ENCODE results near the gene ADAP1. TPM values are rescaled to one million over a fixed set of nuclear protein-coding genes. Genes with fewer than 3 reads are reported as not detected.

Gene ADAP1
- total RNA-seq, 4 donors from 2014 or later, result 44.8 to 106 (median 60.1) TPM

DNA sequence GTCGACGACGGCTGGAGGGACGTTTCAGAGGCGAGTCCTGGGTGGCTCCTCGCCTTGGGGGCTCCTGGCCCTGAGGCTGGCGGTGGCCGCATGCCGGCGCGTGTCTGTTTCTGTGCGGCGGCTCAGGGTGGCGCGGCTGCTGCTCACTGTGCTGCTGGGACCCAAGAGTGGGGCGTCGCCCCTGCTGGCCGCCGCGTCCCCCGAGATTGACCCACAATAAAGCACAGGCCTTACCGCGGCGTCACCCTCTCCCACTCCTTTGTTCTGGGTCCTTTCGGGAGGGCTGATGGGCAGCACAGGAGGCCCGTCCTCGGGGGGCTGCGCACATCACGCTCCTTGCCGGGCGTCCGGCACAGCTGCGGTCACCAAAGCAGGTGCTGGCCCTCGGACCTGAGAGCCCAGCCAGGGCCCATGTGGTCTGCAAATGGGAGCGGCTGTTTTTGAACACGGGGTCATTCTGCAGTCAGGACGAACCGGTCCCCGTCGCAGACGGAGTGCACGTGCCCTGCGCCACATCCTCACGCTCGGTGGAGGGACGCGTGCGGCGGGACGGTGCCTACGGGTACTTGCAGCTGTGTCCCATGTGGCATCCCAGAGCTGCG, 58.9 kb downstream of the ADAP1 start:
- no peak for ATAC-seq
- TF ChIP-seq POLR2A (IDR thresholded peaks at IDR 0.05) (no peak), POLR2AphosphoS5 (IDR thresholded peaks at IDR 0.05) (no peak), EP300 (IDR thresholded peaks at IDR 0.05) (no peak)
- TF ChIP-seq, protein P1, sequence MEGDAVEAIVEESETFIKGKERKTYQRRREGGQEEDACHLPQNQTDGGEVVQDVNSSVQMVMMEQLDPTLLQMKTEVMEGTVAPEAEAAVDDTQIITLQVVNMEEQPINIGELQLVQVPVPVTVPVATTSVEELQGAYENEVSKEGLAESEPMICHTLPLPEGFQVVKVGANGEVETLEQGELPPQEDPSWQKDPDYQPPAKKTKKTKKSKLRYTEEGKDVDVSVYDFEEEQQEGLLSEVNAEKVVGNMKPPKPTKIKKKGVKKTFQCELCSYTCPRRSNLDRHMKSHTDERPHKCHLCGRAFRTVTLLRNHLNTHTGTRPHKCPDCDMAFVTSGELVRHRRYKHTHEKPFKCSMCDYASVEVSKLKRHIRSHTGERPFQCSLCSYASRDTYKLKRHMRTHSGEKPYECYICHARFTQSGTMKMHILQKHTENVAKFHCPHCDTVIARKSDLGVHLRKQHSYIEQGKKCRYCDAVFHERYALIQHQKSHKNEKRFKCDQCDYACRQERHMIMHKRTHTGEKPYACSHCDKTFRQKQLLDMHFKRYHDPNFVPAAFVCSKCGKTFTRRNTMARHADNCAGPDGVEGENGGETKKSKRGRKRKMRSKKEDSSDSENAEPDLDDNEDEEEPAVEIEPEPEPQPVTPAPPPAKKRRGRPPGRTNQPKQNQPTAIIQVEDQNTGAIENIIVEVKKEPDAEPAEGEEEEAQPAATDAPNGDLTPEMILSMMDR (IDR thresholded peaks at IDR 0.05), result no peak
- H3K36me3 ChIP-seq, result peaks cover 0 to 97% of the 10 kb centered on the region in 2 donors

DNA sequence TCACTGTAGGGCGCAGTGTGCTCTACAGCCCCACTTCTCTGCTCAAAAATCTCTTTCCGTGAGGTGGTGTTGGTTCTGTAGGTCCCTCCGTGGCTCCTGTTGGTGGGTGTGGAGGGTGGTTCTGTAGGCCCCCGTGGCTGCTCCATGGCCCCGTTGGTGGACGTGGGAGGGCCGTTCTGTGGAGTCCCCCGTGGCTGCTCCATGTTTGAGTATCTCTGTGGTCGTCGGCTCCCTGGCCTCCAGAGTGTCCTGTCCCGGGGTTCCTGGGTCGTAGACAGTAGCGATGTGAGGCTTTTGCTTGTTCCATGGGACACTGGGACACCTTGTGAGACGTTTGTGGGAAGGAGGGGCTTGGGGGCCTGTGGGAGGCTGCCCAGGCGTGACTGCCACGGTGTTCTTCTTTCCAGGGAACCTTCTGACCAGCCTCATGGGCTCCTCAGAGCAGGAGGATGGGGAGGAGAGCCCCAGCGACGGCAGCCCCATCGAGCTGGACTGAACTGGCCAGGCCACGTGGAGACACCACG, 59.5 kb downstream of the ADAP1 start:
- TF ChIP-seq, protein P1 (IDR thresholded peaks at IDR 0.05), result no peak
- TF ChIP-seq EP300 (IDR thresholded peaks at IDR 0.05) (no peak), POLR2A (IDR thresholded peaks at IDR 0.05) (no peak), POLR2AphosphoS5 (IDR thresholded peaks at IDR 0.05) (no peak)
- Histone ChIP-seq H3K27ac (no peak overlapping the region), H3K4me1 (peaks cover 0 to 13% (median 6%) of the 10 kb centered on the region in 3 donors), H3K9me3 (no peaks in the 10 kb centered on the region), H3K36me3 (peaks cover 0 to 97% of the 10 kb centered on the region in 2 donors), H3K4me3 (no peak overlapping the region), H3K27me3 (no peaks in the 10 kb centered on the region)
- 78 to 100% methylated on average over 1 to 3 of the region's 21 CpGs for WGBS, 2 donors (ENCODE audit: low coverage in 1 of 2)
- no peak for ATAC-seq

More for the DNA sequence above, 58.9 kb downstream of the ADAP1 start:
- WGBS, 2 donors (ENCODE audit: low coverage in 1 of 2), result 80 to 100% methylated on average over 1 to 6 of the region's 52 CpGs
- Histone ChIP-seq H3K27ac (no peak overlapping the region), H3K27me3 (no peaks in the 10 kb centered on the region), H3K9me3 (no peaks in the 10 kb centered on the region), H3K4me1 (peaks cover 0 to 13% (median 6%) of the 10 kb centered on the region in 3 donors), H3K4me3 (no peak overlapping the region)

- TF ChIP-seq, protein P1 (IDR thresholded peaks at IDR 0.05), result no peak
- TF ChIP-seq POLR2A (IDR thresholded peaks at IDR 0.05) (no peak), POLR2AphosphoS5 (IDR thresholded peaks at IDR 0.05) (no peak)
- ATAC-seq, result no peak
- Histone ChIP-seq H3K9me3 (no peaks in the 10 kb centered on the region), H3K4me3 (no peak overlapping the region), H3K27ac (no peak overlapping the region), H3K4me1 (peaks cover 0 to 13% (median 6%) of the 10 kb centered on the region in 3 donors), H3K27me3 (no peaks in the 10 kb centered on the region), H3K36me3 (peaks cover 0 to 92% of the 10 kb centered on the region in 2 donors)
- 84 to 98% methylated on average over 11 to 20 of the region's 40 CpGs for WGBS, 2 donors (ENCODE audit: low coverage in 1 of 2)
Observed at GRCh38 chr7:894164-894867, 60.2 kb downstream of the ADAP1 start.

- H3K36me3 ChIP-seq, result peaks cover 0 to 92% of the 10 kb centered on the region in 2 donors
- no peaks in the 10 kb centered on the region for H3K9me3 ChIP-seq
- H3K27me3 ChIP-seq, result no peaks in the 10 kb centered on the region
- no peak overlapping the region for H3K27ac ChIP-seq
- no peak for ATAC-seq
- WGBS, 2 donors (ENCODE audit: low coverage in 1 of 2), result 70 to 80% methylated on average over 1 to 2 of the region's 19 CpGs
- TF ChIP-seq, protein P1 (IDR thresholded peaks at IDR 0.05), result no peak
- TF ChIP-seq POLR2A (IDR thresholded peaks at IDR 0.05) (no peak), EP300 (IDR thresholded peaks at IDR 0.05) (no peak), POLR2AphosphoS5 (IDR thresholded peaks at IDR 0.05) (no peak)
- peaks cover 0 to 13% (median 6%) of the 10 kb centered on the region in 3 donors for H3K4me1 ChIP-seq
- H3K4me3 ChIP-seq, result no peak overlapping the region
Observed at GRCh38 chr7:893686-894085, 60.8 kb downstream of the ADAP1 start.

Measured in gastroesophageal sphincter (tissue), 4 donors.